HG03571 (cell line): Measurements from ENCODE around the gene SEPTIN5.

ENCODE experiments used
- ATAC-seq: cut with Tn5 transposase; IDR thresholded peaks from one replicate; pipeline ENCODE4 v1.9.1; 2021; ENCODE audit not compliant: unreplicated experiment

SEPTIN5 gene

DNA sequence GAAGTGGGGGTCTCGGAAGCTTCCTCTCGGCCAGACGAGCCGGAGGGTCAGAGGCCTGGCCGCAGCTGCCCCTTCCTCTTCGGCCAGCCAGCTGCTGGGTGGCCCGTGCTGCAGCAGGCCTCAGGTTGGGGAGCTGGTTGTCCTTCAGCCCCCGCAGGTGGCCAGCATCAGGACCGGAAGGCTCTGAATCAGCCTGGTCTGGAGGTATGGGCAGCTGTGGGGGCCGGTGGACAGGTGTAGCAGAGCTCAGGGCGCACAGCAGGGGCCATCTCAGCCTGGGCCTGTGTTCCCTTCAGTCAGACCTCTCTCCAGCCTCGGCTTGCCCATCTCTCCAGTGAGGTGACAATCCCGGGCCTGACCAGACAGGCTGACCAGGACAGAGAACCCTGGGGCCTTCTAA lies 32.4 kb downstream of the SEPTIN5 start:
- ATAC-seq: no peak

DNA sequence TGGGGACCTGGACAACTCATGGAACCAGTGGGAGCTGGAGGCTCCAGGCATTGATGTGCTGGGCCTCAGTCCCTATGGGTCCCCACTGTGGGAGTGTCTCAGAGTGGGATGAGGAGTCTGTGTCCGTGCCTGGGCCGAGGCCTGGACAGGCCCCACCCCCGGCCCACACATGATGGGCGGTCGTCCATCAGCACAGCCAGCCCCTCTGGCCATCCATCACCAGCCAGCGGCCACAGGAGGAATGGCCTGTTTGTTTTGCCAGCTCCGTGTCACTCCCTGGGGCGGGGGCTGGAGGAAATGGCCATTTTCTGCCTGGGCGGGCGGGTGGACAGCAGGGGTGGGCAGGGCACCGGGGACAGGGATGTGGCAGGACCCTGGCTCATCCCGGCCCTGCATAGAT lies 33.2 kb downstream of the SEPTIN5 start:
- ATAC-seq: no peak

DNA sequence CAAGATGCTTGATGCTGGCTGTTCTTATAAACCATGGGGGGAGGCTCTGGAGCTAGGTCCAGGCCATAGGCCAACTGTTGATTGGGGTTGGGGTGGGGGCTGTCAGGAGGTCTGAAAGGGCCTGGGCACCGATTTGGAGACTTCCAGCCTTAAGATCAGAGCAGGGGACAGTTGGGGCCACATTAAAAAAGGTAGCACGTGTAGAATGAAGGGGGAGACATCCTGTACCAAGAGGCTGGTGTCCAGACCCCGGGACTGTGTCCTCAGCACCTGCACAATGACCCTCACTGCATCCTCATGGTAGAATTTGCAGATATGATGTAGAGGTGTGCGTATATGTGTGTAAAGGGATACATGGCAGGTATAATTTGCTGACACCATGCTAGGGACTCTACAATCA lies 33.8 kb downstream of the SEPTIN5 start:
- no peak for ATAC-seq

DNA sequence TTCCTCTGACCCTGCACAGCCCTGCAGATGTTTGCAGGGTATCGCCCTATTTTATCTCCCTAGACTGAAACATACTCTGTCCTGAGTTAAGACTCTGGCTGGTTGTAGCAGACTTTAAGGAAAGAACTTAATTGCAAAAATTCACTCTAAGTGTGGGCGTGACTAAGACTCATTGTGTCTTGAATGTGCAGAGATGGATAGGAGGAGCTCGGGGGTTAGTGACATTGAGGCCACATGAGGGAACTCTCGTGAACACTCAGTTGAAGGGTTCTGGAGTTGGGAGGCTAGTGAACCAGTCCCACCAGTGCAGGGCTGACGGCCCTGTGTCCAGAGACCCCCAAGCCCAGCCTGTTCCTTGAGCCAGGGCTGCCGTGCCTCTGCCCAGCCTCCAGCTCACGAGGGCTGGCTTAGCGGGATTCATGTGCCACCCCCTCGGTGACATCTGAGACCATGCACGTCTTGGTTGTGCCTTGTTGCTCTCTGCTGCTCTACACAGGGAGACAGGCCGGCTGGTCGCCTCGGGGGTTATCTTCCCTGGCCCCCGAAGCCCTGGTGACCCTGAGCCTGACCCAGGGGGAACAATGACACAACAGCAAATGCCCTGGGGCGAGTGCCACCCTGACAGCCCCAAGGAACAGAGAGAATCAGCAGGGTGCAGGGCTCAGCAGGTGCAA lies 34.8 kb downstream of the SEPTIN5 start:
- no peak for ATAC-seq

DNA sequence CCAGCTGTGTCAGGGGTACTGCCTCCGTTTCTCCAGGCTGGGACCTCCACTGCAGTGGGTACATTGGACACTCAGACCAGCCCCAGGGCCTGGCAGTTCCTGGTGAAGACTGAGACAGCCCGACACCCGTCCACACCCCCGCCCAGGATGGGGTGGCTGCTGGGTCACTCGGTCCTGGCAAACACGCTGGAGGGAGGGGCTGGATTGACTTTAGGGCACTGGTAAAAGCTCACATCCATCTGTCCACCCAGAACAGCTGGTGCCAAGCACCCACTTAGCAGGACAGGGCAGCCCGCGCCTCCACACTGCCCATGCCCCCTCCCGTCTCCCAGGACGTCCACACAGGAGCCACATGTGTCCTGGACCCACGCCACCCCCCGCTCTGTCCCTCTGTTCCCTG lies 35.6 kb downstream of the SEPTIN5 start:
- ATAC-seq: no peak

DNA sequence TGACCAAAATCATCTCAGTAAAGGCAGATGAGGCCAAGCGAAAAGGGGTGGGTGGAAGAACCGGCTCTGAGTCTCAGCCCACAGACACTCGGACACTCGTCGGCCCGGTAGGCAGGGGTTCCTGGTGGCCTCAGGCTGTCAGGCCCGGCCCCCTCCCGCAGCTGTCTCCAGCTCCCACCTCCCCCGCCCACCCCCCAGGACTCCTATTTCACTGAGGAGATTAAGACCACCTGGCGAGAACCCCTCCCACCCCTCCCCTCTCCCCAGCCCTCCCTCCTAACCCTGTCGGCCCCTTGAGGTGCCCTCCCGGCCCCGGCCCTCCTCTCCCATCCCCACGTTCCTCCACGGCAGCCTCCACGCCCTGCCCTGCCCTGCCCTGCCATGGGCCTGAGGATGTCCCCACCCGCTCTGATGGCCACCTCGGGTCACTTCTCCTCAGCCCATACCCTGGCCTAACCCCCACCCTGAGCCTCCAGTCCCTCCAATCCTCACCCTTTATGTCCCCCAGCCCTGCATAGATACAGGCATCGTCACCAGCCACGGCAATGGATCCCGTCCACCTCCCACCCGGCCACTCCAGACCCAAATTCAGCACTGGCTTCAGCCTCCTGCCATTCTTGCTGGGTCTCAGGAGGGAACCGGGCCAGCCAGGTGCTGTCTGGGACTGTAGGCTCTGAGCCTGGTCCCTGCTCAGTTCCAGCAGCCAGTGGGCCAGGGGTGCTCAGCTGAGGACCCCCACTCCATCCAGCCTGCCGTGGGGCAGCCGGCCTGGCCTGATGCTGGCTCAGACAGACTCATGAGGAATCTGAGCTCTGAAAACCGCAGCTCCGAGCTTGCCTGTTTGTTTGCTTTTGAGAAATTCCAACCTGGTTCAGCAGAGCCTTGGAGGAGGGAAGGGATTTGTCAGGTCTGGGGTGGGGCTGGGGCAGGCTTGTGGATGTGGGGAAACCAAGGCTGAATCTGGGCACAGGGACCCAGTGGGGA lies 36.5 kb downstream of the SEPTIN5 start:
- no peak for ATAC-seq

DNA sequence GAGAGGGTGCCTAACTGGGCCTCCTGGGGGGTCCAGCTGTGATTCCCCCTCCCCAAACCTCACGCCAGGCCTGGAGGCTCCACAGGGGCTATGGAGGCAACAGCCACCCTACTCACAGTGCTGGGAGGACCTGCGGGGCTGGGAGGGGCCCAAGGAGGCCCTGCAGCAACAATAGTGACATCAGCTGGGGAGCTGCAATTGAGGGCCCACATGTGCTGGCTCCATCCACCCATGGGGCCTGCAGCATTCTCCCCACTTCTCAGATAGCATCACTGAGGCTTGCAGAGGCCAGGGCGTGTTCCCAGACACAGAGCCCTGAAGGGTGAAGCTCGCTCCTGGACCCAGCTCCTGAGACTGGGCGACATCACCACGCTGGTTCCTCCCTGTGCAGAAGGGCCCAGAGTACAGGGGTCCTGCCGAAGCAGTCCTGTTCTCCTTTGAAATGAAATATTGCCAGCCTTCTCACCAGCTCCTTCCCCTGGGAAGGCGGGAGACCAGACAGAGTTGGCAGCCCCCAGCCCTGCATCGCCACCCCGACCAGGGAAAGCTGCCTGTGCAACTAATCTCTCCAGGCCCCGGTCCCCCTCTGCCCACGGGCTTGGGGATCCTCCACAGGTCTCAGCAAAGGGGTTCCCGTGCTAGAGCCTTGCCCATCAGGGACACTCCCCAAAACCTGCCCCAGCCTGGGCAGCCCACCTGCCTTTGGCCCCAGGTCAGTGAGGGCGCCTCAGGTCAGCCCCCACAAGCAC lies 37.4 kb downstream of the SEPTIN5 start:
- ATAC-seq: no peak

DNA sequence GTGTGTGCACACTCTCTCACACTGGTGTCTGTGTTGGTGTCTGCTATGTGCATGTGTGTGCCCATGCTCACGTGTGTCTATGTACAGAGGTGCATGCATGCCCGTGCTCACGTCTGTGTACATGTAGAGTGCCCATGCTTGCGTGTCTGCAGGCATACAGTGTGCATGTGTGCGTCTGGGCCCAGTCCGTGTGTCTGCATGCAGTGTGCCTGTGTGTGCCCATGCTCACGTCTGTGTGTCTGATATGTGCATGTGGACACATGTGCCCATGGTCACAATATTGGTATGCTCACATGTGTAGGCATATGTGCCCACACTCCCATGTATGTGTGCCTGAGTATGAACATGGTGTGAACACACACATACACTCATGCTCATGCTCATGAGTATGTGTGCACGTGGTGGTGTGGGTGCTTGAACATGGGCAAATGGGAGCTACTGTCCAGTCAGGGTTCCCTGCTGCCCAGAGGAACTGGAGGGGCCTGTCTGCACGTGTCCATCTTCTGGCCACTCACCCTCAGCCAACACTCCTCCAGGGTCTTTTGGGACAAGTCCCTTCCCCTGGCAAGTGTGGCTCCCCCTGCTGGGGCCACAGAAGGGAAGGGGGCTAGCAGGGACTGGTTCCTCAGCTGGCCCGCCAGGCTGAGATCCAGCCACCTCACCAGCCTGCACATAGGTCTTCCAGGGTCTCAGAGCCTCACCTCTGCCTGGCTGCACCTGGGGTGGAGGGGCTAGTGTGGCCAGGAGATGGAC lies 39.0 kb downstream of the SEPTIN5 start:
- no peak for ATAC-seq

DNA sequence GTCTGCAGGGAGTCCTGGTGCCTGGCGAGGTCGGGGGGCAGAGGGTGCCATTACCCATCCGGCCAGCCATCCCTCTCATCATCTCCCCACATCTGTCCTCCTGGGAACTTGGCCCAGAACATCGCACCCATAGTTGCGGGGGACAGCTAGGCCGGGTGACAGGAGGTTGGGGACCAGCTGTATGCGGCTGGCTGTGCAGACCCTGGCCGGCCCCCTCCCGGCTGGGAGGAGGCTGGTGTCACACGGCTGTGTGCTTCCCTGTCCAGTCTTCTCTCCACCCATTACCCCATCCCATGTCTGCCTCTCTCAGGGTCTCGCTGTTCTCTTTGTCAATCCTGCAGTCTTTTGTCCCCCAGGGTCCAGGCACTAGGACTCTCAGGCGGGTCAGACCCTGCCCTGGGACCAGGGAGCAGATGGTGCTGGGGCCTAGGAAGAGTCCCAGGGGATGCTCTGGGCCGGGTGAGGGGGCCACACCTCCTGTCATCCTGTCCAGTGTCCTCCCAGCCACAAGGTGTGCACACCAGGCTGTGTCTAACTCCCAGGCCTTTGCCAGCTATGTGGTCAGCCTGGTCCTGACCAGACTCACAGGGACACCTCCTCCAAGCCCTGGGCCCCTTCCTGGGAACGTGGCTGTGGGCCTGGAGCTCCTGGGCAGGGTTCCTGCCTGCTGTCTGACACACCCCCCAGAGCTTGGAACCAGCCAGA lies 39.8 kb downstream of the SEPTIN5 start:
- ATAC-seq: no peak

DNA sequence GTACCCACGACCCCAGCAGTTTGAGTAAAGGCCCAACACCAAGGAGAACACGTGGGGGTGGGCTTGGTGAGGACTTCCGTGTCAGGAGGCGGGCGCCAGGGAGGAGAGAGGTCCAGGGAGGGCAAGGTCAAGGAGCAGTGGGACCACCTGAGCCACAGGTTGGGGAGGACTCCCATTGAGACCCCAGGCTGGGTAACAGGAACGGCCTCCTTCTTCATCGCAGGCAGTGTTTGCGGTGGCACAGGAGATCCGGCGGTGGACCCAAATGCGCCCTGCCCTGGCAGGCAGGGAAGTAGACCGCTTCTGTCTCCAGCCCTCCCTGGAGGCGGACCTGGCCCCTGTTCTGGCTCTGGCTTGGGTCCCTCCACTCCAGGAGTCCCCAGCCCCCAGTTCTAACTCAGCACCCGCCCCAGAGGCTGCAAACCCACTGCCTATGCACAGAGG lies 40.4 kb downstream of the SEPTIN5 start:
- no peak for ATAC-seq

DNA sequence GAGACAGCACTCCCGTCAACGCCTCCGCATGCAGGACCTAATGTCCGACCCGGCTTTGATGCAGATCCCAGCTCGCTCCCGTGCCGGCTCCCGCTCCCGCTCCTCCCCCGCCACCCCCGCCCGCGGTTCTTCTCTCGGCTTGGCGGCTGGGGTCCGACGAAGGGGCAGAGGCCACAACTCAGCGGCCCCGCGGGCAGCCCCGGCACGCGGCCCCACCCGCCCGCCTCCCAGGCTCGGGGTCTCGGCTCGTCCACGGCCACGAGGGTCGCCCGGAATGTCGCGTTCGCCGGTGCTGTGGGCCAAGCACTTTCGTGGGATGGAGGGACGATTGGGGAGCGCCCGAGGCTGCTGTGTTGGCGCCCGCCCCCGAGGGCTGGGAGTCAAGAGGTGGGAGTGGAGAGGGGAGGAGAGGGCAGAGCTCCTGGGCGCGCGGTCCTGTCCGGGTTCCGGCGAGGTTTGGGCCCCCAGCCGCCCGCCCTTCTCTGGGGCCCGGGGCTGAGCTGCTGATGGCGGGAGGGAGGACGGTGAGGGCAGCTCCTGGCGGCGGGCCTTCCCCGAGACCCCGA lies 40.9 kb downstream of the SEPTIN5 start:
- no peak for ATAC-seq

DNA sequence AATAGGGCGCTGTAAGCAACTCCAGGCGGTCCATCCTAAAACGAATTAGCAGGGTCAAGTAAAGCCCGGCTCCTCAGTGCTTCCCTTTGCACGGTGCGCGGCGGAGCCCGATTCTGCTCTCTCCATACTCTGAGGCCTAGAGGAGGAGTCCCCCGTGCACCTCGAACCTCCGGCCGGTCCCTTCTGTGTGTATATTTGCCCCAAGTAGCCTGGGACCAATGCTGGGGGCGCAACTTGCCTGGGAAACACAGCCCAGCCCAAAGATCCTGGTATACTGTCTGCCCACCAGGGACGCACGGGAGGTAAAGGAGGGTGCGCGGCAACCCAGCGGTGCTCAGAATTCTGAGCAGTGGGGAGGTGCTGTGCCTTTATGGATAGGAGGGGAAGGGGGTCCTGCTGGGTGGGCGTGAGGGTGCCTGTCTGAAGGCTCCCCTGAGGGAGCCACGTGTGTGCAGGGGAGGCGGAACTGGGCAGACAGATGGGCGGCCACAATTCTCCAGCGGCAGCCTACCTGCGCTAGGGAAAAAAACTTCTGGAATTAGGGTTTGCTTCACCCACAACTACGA lies 41.5 kb downstream of the SEPTIN5 start:
- ATAC-seq: no peak

DNA sequence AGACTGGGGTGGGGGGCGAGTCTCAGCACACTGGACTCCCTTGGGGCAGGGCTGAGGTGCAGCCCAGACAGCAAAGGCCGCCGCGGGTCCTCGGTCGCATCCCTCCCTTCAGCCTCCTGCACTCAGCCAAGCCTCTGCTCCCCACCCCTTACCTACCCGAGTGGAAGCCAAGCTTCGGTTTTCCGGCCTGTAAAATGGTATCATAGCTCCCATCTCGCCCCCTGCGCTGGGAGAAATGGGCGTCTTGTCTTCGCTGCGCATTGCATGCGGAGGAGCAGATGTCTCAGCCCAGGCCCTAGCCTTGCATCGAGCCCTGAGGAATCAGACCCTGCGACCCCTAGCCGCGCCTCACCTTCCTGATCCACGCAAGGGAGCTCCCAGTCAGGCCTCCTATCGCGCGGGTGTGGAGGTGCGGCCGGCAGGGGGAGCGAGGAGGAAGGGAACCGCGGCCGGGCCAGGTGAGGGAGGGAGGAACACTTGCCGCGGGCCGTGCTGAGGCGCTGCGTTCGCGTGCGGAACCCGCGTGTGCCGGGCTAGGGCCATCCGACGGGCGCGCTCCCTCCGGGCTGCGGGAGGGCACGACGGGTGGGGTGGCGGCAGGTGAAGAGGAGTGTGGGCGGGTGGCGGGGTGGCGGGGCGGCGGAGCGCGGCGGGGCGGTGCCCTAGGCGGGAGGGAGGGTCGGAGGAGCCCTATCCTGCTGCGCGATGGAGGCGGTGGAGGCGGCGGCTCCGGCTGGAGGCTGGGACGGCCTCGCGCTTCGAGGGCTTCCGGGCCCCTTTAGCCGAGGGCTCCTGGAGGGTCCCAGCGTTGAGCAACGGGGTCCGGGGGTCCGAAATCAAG lies 42.2 kb downstream of the SEPTIN5 start:
- no peak for ATAC-seq

DNA sequence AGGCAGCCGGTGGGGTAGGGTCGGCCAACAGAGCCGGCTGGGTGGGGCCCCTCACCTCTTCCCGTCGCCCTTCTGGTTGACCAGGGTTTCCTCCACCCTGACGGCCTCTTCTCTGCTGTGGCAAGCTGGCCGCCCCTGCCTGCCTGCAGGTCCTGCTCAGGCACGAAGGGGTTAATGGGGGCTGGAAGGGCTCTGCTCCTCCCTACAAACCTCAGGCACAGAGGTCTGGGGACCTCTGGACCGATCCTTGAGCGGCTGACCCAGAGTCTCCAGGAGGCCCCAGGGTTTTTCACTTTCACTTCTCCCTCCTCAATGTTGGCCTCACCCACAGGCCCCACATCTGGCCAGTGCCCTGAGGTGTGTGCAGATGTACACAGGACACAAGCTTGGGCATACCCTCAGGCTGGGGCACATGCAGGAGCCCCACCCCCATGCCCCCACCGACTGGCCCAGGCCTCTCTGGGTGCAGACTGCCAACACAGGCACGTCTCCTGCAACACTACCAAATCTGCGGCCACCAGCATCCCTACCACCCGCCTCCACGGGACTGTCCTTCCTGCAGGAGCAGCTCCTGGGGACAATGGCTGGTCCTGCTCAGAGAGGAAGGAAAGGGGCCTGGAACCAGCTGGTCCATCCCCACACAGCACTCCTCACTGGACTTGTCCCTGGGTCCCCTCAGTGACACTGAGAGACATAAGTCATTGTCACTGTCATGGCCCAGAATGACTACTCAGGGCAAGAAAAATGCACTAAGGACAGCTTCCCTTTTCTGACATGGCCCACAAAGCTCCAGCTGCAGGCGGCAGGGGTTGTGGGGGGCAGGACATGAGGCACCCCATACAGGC lies 43.1 kb downstream of the SEPTIN5 start:
- ATAC-seq: no peak

DNA sequence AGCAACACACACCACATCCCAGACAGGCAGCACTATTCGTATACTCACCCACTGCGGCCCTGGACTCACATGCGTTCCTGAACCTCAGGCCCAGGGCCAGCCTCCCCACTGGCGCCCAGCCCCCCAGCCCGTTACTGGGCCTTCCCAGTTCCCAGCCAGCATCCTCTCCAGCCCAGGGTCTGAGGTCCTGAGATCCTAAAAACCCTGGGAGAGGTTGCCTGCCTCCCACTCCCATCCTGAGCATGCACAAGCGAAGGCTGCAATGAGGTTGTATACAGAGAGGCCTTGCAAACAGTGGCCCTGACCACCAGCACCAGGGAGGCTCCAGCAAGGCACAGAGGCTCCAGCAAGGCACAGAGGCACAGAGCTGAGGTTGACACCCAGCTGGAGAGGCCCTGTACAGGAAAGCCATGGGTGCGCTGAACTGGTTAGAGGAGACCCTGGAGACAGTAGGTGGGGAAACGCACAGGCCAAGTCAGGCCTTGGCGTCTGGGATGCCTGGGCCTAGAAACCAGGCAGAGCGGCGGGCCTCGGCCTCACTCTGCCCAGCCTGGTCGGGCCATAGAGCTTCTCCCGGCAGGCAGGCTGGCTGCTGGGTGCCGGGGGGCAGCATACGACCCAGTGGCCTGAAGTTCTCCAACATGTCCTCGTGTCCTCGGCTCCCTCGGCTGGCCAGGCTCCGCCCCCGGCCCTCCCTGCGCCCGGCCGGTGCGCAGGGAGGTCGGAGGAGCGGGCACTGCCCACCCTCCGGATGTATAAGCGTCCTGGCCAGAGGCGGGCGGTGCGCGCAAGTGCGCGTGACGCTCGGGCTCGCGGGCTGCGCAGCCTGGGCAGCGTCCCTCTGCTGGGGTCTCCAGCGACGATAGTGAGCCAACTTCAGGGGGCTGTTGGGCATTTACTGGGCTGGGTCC lies 43.9 kb downstream of the SEPTIN5 start:
- ATAC-seq: no peak

DNA sequence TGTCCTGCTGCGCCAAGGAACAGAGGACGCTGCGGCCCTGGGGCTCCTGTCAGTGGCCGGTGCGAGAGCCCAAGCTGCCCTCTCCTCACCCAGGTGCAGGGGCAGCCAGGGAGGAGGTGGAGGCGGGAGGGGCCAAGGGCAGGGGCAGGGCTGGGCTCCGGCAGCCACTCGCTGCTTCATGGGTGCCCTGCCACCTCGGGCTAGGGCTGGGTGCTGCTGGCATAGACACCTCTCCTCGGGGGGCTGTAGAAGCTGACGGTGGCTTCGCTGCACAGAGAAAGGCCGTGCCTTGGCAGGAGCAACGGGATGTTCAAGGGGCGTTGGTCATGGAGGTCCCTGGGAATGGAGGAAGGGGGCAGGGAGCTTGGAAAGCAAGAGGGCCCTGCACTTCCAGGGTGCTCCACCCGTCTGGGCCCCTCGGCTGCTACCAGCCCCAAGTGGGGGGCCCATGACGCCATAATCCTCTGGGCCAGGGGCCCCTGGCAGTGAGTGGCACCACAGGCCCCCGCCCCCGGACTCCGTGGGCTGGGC lies 44.7 kb downstream of the SEPTIN5 start:
- no peak for ATAC-seq
